GM19372 (cell line): ENCODE results near the gene PTPRK.

ENCODE experiments used
- ATAC-seq: cut with Tn5 transposase; IDR thresholded peaks from one replicate; pipeline ENCODE4 v1.9.1; 2021; ENCODE audit warnings: mild to moderate bottlenecking, low read depth, moderate library complexity; ENCODE audit not compliant: unreplicated experiment

Gene PTPRK

DNA sequence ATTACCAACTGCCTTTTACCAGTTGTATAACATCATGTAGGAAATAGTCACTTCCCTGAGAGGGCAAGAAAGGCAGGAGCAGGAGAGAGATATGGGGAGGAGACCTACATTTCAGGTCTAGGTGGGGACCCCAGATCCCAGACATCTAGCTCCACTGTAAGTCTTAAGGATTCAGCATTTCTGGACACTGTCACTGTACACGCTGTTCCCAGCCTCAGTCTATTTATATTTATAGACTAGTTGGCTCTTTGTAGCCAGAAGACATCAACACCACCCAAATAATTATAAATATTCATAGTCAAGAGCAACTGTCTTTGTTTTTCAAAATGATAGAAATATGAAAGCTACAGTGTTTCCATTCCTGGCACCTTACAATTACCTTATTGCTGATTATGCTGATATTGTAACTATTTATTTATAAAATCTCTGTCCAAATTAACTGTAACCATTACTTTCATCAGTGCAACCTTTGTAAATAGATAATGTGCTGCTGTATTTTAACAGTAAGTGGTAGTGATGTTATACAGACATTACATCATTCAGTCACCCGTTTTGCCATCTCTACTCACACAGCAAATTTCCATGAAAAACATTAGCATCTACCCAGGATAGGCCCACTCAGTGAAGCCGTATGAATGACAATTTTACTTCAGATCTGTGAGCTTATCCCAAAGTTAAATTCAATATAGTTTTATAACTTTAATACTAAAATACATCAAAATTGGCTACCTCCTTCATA is 162.8 kb downstream of the PTPRK start:
- ATAC-seq: no peak

DNA sequence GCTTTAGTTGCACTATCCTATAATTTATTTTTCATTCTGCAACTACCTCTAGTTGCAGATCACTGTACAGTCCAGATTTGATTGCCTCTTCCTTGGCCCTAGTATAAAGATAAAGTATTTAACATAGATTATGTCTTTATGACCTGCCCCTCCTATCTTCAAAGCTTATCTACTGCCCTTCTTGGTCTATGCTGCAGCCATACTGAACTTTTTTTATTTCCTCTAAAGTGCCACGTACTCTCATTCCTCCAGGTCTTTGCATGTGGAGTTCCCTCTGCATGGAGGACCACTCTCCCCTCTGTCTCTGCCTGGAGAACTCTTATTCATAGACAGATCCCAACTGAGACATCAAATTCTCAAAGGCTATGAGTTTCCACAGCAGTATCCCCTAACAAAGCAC is 168.0 kb downstream of the PTPRK start:
- no peak for ATAC-seq

GRCh38 chr6:128351255-128351514 is 169.2 kb downstream of the PTPRK start:
- no peak for ATAC-seq

- no peak for ATAC-seq
Measured at GRCh38 chr6:128350416-128351254, 169.8 kb downstream of the PTPRK start.

- ATAC-seq: no peak
Measured at GRCh38 chr6:128347123-128347522, 173.3 kb downstream of the PTPRK start.

DNA sequence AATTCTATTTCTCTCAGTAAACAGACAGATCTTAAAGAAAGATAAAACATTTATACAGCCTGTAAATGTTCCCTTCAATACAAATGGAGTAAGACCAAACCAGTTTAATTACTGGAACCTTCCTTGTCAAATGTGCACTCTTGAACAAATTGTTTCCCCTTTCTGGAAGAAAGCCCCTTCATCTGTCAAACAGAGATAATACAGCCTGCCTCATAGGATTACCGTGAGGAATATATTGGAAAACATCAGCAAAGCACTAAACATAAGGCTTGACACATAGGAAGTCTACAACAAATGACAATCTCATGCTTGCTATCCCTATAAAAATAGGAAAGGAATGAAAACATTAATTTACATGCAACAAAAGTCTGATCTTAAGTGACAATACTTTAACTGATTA is 173.8 kb downstream of the PTPRK start:
- ATAC-seq: no peak

DNA sequence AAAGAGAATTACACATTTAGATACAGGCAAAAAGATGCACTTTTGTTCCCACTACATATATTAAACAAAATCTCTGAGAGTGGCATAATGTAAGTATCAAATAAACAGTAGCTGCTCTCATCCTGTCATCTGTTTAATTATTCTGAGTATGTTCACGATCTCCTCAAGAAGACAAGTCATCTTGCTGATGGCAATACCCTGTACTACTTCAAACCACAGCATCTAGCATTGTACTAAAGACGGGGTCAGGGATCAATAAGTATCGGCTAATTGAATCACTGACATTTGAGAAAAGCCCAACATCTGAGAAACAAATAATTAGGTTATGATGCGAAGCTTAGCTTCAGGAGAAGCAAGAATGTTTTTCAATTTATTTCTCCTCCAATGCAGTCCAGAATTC is 175.1 kb downstream of the PTPRK start:
- ATAC-seq: no peak

DNA sequence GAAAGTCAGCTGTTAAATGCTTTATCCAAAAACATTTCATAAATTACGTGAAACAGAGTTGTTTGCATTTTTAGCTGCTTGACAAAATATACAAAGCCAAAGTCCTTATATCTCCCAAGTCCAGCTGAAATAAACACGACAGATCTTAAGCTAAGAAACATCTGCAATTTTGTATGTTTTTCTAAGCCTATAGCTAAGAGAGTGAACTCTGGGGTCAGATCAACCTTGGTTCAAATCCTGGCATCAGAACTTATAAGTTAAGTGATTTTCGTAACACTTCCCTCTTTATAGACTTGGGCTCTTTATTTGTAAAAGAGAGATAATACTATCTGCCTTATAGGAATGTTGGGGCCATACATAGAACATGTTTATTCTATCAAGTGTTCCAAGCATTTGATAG is 176.7 kb downstream of the PTPRK start:
- no peak for ATAC-seq

GRCh38 chr6:128339635-128340450 is 180.6 kb downstream of the PTPRK start:
- ATAC-seq: no peak

DNA sequence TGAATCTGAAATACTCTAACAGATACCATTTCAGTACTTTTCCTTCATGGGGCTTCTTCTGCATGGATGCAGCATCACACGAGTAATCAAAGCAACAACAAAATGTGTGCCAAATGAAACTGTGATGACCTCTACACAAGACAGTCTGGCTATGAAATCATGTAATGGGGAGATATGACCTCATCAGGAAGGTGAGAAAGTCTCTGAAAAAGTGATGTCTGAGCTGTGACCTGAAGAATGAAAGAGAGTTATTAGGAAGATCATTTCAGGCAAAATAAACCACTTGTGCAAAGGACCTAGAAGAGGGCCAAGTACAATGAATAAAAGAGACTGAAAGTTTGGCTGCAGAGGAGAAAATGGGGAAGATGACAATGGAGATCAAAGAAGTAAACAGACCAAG is 182.8 kb downstream of the PTPRK start:
- no peak for ATAC-seq

- ATAC-seq: no peak
Measured at GRCh38 chr6:128336436-128337095, 183.8 kb downstream of the PTPRK start.

GRCh38 chr6:128335963-128336362 is 184.4 kb downstream of the PTPRK start:
- no peak for ATAC-seq

DNA sequence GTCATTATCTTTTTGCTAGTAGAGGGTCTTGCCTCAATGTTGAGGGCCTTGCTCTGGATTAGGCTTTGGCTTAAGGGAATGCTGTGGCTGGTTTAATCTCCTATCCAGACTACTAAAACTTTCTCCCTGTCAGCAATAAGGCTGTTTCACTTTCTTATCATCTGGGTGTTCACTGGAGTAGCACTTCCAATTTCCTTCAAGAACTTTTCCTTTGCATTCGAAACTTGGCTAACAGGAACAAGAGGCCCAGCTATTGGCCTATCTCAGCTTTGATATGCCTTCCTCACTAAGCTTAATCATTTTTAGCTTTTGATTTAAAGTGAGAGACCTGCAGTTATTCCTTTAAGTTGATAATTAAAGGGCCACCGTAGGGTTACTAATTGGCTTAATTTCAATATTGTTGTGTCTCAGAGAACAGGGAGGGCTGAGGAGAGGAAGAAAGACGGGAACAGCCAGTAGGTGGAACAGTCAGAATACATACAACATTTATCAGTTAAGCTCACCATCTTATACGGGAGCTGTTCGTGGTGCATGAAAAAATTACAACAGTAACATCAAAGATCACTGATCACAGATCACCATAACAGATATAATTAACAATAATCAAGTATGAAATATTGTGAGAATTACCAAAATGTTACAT is 186.7 kb downstream of the PTPRK start:
- ATAC-seq: no peak

DNA sequence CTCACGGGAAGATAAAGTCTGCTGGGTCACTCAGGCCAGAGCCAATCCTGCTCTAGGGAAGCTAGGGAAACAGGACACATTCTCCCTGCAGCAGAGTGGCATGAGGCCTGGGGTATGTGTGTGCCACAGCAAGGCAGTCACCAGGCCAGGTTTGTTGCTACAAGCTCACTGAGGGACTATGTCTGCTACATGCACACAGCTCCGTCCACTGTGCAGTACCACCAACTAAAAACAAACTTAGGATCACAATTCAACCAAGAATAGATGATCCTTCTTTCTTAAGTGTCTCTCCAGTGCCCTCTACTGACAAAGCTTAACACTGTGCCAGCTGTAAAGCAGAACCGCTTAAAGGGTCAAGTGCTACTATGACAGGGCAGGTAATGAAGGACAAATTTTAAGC is 192.5 kb downstream of the PTPRK start:
- peak; percentile 91 for ATAC-seq

DNA sequence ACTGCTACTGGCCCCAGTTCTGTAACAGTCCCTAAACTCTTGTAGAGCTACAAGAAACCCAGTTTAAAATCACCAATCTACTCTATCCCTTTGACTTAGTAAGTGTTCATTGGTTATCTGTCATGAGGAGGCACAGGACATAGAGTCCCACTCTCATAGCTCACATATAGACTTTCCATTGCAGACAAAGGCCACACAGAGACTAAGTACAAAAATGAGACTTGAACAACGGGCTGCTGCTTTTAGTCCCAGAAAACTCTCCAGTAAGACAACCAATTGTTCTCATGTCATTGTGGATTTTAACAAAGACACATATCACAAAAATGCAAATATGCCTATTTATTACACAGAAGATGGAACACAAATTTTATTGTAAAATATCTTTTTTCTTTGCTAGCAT is 197.4 kb downstream of the PTPRK start:
- no peak for ATAC-seq

DNA sequence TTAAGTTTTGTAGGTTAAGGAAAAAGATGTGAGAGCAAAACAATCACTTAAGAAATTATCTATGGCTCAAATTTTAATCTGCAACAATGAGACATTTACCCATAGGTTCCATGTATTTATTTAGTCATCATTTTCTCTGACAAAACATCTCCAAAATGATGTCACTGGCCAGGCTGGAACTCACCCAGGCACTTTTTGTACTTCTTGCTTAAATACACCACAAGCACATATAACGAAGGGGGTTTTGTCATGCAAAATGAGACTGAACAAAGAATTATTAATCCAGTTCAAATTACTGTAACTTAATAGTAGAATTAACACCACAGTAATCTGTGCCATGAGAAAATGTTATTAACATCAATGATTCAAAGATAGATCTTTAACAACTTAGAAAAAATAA is 200.5 kb downstream of the PTPRK start:
- no peak for ATAC-seq

DNA sequence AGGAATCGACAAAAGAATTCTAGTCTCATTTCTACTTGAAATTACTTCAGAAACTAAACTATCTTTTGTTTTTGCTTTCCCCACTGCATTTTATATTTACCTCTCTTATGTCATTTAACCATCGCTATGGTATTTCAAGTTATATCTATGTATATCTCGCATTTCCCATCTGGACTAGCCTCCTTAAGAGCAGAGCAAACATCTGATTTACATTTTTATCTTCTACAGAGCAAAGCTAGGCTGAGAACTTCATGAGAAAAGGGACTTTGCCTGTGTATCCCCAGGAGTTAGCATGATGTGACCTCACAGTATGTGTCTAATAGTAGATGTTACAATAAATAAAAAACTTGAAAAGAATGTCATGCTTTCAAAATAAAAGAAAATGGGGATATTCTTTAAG is 201.2 kb downstream of the PTPRK start:
- ATAC-seq: no peak

- ATAC-seq: no peak
Measured at GRCh38 chr6:128316258-128316929, 204.0 kb downstream of the PTPRK start.

GRCh38 chr6:128314190-128314589 is 206.2 kb downstream of the PTPRK start:
- ATAC-seq: no peak
